Measurements from ENCODE around the gene MELTF.

DNA sequence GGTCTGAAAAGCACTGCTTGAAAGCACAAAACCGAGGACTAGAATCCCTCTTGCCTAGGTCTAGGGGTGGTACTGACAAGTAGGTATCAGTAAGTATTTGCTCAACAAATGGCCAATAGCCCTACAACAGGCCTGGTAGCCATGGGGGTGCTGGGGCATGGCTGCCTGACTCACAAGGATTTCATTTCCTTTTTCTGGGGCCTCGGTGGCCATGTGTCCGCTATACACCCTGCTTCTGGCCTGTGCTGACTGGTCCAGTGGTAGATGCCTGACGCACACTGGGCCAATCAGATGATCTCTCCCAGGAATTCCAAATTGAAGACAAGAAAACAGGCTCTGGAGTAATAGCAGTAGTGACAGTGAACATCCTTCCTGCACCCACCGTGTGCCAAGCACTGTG lies 29.4 kb downstream of the MELTF start:
- TF ChIP-seq EZH2 (IDR thresholded peaks at IDR 0.05): no peak
- TF ChIP-seq POLR2AphosphoS5 (IDR thresholded peaks at IDR 0.05; ENCODE audit: borderline replicate concordance, low read depth, low read length): no peak
- no peak for TF ChIP-seq FOXP2 (optimal IDR thresholded peaks at IDR 0.05; ENCODE audit: control extremely low read depth, extremely low read length, insufficient read depth)
